Pancreas (tissue), 10 donors: Measurements from ENCODE around the gene PEPD. TPM values are rescaled to one million over a fixed set of nuclear protein-coding genes. Genes with fewer than 3 reads are reported as not detected.

Experiments
- ATAC-seq, 4 donors: fragments of 200-7000 bp; cut with Tn5 transposase; one replicate each; pipeline versions ENCODE4 v1.8.0 to v1.9.1; 2020; ENCODE audit warnings: mild to moderate bottlenecking in 4 of 4, moderate library complexity in 4 of 4
- DNase-seq, 6 donors: peaks; one replicate each; pipeline ENCODE4 v3.0.0-alpha.2; 2020
- FAIRE-seq: peaks from 2 replicates; lab custom pipeline; 2012; peaks lifted over from hg19 to GRCh38; lab: Jason Lieb, UNC
- H3K27ac ChIP-seq, 4 donors: fragments of 200-600 bp; sonication (generic); 1 replicate in 3 of 4; 2 replicates in 1 of 4; pipeline versions ENCODE4 v1.5.0 to v1.8.0; 2020
- H3K27me3 ChIP-seq, 4 donors: fragments of 200-600 bp; one replicate each; pipeline ENCODE4 v1.8.0; 2021
- H3K36me3 ChIP-seq, 3 donors: fragments of 200-600 bp; sonication (generic) in 1 of 3; one replicate each; pipeline versions ENCODE4 v1.5.0 to v1.8.0; 2020 to 2021
- H3K4me1 ChIP-seq, 3 donors: fragments of 200-600 bp; one replicate each; pipeline ENCODE4 v1.8.0; 2021
- H3K4me3 ChIP-seq, 4 donors: fragments of 200-600 bp; sonication (generic) in 2 of 4; one replicate each; pipeline versions ENCODE4 v1.5.0 to v1.8.0; 2020 to 2021
- H3K9me3 ChIP-seq, 4 donors: fragments of 200-600 bp; one replicate each; pipeline ENCODE4 v1.8.0; 2021
- WGBS, 2 donors: extraction: QIAGEN DNeasy Blood & Tissue Kit; methylation state at CpG; one replicate each; pipeline ENCODE4 v1.1.7; 2013; 5-methylcytosine and 5-hydroxymethylcytosine counted together
- intact Hi-C, 3 donors: fragments of 100-400 bp; cut with DNase I; formaldehyde crosslinking; loops; one replicate each; pipeline versions ENCODE4 v1.11.1 to v1.14.2; 2022
- polyA plus RNA-seq, 2 donors: library from polyadenylated mRNA; stranded (reverse); fragments of 200-250 nt; gene quantifications; one replicate each; pipeline ENCODE4 v1.2.3, GENCODE V29; 2013
- total RNA-seq, 6 donors: library from RNA; stranded (reverse); fragmentation: NEBNext Ultra II Directional in 4 of 6; extraction: Animal tissue kit (Norgen Biotek cat#: 25700) in 4 of 6; gene quantifications; one replicate each; pipeline versions ENCODE4 v1.2.1 to v1.2.4, GENCODE V29; 2021 to 2023
- TF ChIP-seq, protein P1 (sequence below), 4 donors: fragments of 200-600 bp; sonication (generic) in 3 of 4; IDR thresholded peaks; one replicate each; pipeline versions ENCODE4 v1.5.0 to v1.8.0; 2021; ENCODE audit warnings: antibody characterized with exemption in 4 of 4
- donor health status: healthy with polysubstance abuse.
- donor health status: DM: no; HTN: no; CAD: no; lungs with moderate emphysema.
- donor health status: DM: no; HTN: no; CAD: no.
- donor health status: control.
- donor health status: control.
- donor health status: Bipolar disorder and iron deficiency.
- donor health status: DM: yes; HTN: yes; CAD: no.
- donor health status: DM: no; HTN: no; CAD: no.
- donor health status: DM: no; HTN: no; CAD: no.
- donor health status: DM: yes; HTN: yes; CAD: no.

The PEPD gene
- total and polyA plus RNA-seq, 8 donors, result 13.7 to 36.1 (median 22.5) TPM

DNA sequence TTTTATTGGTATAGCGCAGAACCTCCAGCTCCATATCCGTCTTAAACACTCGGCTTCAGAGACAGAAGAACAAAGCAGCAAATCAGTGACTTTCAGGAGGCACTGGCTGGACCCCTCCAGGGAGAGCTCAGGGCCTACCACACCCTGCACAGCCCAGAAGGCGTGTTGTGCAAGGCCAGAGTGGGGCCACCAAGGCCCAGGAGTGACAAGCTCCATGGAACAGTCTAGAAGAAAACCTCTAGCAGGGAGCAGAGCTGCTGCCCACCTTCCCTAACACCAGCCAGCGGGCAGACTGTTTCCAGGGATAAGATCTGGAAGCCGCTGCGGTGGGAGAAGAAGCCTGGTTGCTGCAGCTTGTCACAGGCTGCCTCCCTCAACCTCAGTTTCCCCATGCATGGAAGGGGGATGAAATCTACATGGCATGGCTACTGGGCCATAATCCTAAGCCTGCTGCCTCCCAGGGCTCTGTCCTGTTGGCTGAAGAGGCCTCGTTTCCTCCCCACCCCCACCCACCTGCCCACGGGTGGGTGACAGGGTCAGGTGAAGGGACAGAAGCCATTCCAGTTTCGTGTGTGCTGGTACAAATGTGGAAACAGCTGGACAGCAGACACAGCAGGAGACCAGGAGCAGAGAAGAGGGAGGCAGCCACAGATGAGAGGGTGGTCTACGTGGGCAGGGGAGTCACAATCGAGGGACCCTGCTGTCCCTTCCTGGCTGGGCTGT, 57.4 kb downstream of the PEPD start:
- no peak for ATAC-seq
- Histone ChIP-seq H3K27me3 (no peaks in the 10 kb centered on the region), H3K36me3 (peaks cover 0 to 3% (median 0%) of the 10 kb centered on the region in 3 donors), H3K27ac (no peak overlapping the region), H3K4me1 (no peaks in the 10 kb centered on the region), H3K4me3 (no peak overlapping the region), H3K9me3 (no peaks in the 10 kb centered on the region)
- intact Hi-C loops, result no loop called here
- TF ChIP-seq, protein P1, sequence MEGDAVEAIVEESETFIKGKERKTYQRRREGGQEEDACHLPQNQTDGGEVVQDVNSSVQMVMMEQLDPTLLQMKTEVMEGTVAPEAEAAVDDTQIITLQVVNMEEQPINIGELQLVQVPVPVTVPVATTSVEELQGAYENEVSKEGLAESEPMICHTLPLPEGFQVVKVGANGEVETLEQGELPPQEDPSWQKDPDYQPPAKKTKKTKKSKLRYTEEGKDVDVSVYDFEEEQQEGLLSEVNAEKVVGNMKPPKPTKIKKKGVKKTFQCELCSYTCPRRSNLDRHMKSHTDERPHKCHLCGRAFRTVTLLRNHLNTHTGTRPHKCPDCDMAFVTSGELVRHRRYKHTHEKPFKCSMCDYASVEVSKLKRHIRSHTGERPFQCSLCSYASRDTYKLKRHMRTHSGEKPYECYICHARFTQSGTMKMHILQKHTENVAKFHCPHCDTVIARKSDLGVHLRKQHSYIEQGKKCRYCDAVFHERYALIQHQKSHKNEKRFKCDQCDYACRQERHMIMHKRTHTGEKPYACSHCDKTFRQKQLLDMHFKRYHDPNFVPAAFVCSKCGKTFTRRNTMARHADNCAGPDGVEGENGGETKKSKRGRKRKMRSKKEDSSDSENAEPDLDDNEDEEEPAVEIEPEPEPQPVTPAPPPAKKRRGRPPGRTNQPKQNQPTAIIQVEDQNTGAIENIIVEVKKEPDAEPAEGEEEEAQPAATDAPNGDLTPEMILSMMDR (IDR thresholded peaks at IDR 0.05), result no peak
- no peak for FAIRE-seq
- DNase-seq, result peak in 1 of 6 donors; percentile 17
- 83 to 85% methylated on average over 12 of the region's 12 CpGs for WGBS, 2 donors

DNA sequence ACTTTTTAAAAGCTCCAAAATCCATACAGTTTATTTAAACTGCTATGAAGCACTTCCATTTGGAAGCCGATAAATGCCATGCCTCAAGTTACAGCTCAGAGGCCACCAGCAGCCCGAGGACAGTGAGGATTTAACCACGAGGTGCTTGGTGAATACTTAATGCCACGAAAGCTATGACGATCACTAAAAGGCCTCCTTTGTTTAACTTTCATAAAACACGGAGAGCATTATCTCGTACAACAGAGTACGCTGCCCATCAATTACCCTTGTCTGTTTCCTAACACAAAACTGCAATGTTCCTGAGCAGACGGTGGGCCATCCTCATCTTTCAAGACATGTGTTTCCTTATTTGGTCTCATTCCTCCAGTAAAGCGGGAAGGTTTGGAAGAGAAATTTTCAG, 58.4 kb downstream of the PEPD start:
- Histone ChIP-seq H3K4me1 (no peaks in the 10 kb centered on the region), H3K9me3 (no peaks in the 10 kb centered on the region), H3K27ac (no peak overlapping the region), H3K27me3 (no peaks in the 10 kb centered on the region), H3K36me3 (peaks cover 0 to 3% (median 0%) of the 10 kb centered on the region in 3 donors), H3K4me3 (no peak overlapping the region)
- DNase-seq (no peak), FAIRE-seq (no peak), ATAC-seq (no peak)
- intact Hi-C loops, result no loop called here
- 68 to 77% methylated on average over 10 of the region's 10 CpGs for WGBS, 2 donors
- TF ChIP-seq, protein P1 (IDR thresholded peaks at IDR 0.05), result no peak

DNA sequence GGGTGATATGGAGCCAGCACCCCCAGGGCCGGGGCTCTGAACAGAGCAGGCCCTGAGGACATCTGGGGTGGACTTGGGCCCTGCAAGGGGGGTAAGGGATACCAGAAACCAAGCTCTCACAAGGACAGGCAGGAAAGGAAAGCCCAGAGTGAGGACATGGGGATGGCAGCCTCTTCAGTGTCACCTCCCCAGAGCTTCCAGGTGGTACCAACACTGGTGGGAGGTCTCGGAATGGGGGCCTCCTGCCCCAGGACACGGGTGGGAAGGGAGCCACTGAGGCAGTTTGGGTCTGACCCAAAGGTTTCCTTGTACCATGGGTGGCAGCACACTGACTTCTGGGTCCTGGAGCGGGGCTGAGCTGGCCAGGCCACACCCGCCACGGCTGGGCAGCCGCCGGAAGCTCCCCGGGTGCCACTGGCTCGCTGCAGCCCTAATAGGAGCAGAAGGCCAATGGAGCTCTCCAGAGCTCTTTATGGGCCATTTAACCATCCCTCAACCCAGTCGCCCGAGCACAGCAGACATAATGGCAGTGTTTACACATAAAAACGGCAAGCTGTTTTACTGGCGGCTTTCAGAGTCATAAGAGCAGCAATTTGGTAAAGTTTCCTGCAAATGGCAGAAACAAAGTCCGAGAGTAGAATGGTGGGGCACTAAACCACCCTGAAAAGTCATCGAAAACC, 59.3 kb downstream of the PEPD start:
- H3K9me3 ChIP-seq, result no peaks in the 10 kb centered on the region
- H3K4me3 ChIP-seq, result no peak overlapping the region
- FAIRE-seq (no peak), ATAC-seq (peak in 2 of 4 donors; percentile 61), DNase-seq (peak in 1 of 6 donors; percentile 32)
- 84 to 89% methylated on average over 16 of the region's 16 CpGs for WGBS, 2 donors
- intact Hi-C loops, result no loop called here
- TF ChIP-seq, protein P1 (IDR thresholded peaks at IDR 0.05), result no peak
- peaks cover 0 to 3% (median 0%) of the 10 kb centered on the region in 3 donors for H3K36me3 ChIP-seq
- H3K27me3 ChIP-seq, result no peaks in the 10 kb centered on the region
- no peak overlapping the region for H3K27ac ChIP-seq
- H3K4me1 ChIP-seq, result no peaks in the 10 kb centered on the region

DNA sequence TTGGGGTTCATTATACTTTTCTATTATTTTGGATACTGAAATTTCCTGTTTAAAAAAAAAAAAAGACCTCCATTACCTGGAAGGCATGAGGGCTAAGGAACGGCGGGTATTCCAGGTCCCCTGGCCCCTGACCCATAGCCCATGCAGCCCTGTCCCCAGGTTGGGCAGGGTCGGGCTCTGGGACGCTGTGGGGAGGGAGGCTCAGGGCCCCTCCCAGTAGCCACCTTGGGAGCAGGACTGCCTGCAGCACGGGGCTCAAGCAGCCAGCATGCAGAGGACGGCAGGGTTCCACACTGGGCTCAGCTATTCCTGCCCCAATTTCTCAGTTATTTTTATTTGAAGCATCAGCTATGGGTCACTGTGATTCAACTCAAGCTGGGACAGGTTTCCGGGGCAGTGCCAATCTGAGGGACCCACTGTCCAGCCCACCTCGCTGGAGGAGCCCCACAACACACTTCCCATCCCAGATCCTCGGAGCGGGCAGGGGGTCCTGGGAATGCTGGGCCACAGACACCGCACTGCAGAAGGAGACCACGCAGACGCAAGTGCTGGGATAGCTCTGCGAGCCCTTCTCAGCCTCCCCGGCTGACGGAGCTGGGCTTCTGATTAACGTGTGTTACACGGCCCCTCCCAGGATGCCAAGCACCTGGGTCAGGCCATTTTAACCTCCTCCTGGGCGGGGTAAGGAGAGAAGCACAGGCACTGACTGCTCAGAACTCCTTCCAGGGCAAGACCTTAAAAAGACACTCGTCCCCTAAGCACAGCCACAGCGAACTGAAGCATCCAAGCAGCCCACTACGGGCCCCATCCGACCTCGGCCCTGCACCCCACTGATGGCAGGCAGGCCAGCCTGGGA, 60.1 kb downstream of the PEPD start:
- no peak for FAIRE-seq
- Histone ChIP-seq H3K4me3 (no peak overlapping the region), H3K36me3 (peaks cover 0 to 3% (median 0%) of the 10 kb centered on the region in 3 donors), H3K27ac (no peak overlapping the region), H3K4me1 (no peaks in the 10 kb centered on the region), H3K9me3 (no peaks in the 10 kb centered on the region), H3K27me3 (no peaks in the 10 kb centered on the region)
- TF ChIP-seq, protein P1 (IDR thresholded peaks at IDR 0.05), result no peak
- WGBS, 2 donors, result 87% methylated on average over 24 of the region's 24 CpGs
- ATAC-seq, result no peak
- intact Hi-C loops, result no loop called here
- peak in 1 of 6 donors; percentile 43 for DNase-seq
